Adrenal gland (tissue), 5 donors: ENCODE data around the gene GJA3.

Experiments
- CTCF ChIP-seq, 6 experiments: fragments of 450-650 bp in 4 of 6; fragments of 200-600 bp in 2 of 6; sonication (generic) in 1 of 6; IDR thresholded peaks; 1 replicate in 5 of 6; 2 replicates in 1 of 6; pipeline versions ENCODE4 v1.5.1 to v1.8.0; 2016 to 2021; ENCODE audit warnings: antibody characterized with exemption in 6 of 6, mild to moderate bottlenecking in 2 of 6, moderate library complexity in 1 of 6
- POLR2A ChIP-seq, 2 donors: fragments of 450-650 bp; IDR thresholded peaks; one replicate each; pipeline ENCODE4 v1.6.1; 2017; ENCODE audit warnings: antibody characterized with exemption in 2 of 2, mild to moderate bottlenecking in 2 of 2, moderate library complexity in 1 of 2
- donor health status: DM: no; HTN: no; CAD: no.

- TF ChIP-seq CTCF (IDR thresholded peaks at IDR 0.05) (no peak), POLR2A (IDR thresholded peaks at IDR 0.05) (no peak)
Measured at GRCh38 chr13:20173116-20173746, 12.4 kb upstream of the GJA3 start.
